NCI-H2171 (cell line): Measurements from ENCODE around the gene BACE2.
"Not testable (repeated sequence)": the region's sequence is repeated elsewhere in the genome, so short reads cannot be mapped to it uniquely, and the experiment has no call there.

Source experiments
- DNase-seq: peaks from one replicate; lab custom pipeline; 2025; lab: John Stamatoyannopoulos, UW

The BACE2 gene

GRCh38 chr21:41215856-41216408, 48.0 kb downstream of the BACE2 start:
- no peak for DNase-seq

GRCh38 chr21:41216486-41216885, 48.5 kb downstream of the BACE2 start:
- DNase-seq: no peak

- no peak for DNase-seq
Measured at GRCh38 chr21:41217671-41218385, 49.9 kb downstream of the BACE2 start.

DNA sequence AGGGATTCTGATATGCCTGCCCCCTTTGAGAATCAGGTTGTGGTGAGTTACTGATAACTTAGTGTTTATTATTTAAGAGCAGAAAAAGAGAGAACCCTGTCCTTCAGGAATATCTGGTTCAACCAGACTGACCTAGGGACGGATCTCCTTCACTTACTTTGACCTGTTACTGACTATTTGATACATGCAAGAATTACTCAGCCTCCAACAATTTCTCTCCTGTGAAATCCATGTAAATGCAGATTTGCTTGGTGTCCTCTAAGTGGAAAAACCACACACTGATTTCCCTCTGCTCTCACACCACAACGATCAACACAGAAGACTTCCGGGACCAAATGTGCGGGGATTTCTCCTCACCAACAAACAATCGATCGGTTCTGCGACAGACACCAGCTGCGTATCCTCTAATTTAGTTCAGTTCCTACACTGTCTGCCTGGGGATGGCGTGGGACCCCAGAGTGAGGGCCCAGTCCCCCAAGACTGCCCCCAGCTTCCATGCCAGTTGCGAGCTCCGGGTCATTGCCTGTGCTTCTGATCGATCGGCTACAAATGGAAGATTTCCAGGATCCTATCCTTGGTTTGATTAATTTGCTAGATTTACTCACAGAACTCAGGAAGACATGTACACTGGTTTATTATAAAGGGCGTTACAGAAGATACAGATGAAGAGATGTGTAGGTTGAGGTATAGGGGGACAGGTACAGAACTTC, 51.7 kb downstream of the BACE2 start:
- no peak for DNase-seq

- DNase-seq: no peak
Measured at GRCh38 chr21:41220208-41220733, 52.3 kb downstream of the BACE2 start.

- DNase-seq: no peak
Measured at GRCh38 chr21:41222247-41223068, 54.5 kb downstream of the BACE2 start.

DNA sequence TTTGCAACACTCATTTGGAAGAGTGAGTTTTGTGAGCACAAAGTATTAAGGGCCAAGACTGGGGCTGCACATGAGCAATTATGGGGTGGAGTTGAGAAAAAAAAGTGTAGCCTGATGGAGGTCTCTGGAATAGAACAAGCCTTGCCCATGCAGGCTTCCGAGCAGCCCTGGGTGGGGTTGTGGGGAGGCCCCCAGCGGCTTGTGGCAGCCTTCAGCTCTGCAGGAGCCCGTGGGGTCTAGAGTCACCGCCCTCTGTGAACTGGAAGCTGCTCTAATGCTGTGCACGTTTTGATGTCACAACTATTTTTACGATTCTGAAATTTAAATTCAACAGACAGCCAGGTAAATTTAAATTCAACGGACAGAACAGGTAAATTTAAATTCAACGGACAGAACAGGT, 58.9 kb downstream of the BACE2 start:
- DNase-seq: no peak

DNA sequence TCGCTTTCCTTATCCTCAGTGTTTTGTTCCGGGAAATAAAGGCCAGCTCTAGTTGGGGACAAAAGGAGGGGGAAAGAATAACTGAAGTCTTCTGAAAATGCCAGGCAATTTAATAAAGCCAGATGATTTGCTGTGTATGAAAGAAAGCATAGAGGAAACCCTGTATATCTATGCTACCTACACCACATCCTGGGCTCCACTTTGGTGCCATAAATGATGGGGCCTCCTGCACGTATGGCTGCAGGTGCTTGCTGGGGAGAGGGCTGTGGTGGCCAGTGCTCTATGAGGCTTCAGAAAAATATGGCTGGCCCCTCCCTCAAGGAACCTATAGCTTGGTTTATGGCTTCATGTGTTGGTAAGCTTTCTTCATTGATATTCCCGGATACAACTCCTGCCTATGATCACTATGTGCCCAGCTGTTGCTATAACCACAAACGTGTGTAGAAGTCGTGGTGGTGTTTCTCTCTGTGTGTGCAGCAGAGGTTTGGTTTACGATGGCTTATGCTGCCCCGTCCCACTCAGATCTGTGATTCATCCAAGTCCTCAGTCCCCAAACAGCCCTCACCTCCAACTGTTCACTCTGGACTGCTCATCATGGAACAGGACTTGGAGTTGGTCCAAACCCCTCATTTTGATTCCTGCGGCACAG, 59.5 kb downstream of the BACE2 start:
- DNase-seq: no peak

DNA sequence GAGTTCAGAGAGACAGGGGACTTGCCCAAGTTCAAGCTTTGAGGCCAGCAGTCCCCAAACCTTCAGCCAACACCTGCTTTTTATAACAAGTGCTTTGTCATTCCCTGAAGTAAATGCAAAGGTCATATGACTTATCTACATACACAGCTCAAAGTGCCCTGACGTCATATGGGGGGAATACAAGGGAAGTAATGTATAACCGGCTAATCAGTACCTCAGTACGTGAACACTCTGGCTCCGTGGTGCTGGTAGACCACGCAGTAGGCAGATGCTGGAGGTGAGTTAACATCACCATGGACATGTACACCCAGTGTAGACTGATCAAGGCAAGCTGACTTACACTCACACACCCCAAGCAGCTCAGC, 60.0 kb downstream of the BACE2 start:
- no peak for DNase-seq

DNA sequence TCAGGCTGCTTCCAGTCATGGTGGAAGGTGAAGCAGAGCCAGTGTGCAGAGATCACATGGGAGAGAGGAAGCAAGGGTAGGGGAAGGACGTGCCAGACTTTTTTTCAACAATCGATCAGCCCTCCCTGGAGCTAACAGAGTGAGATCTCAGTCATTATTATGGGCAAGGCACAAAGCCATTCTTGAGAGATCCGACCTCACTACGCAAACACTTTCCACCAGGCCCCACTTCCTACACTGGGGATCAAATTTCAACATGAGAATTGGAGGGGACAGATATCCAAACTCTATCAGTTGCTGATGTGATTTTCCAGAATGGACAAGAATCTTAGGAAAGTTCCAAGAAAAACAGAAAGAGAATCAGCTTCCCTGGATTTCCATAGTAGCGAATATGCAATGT, 60.5 kb downstream of the BACE2 start:
- DNase-seq: no peak

DNA sequence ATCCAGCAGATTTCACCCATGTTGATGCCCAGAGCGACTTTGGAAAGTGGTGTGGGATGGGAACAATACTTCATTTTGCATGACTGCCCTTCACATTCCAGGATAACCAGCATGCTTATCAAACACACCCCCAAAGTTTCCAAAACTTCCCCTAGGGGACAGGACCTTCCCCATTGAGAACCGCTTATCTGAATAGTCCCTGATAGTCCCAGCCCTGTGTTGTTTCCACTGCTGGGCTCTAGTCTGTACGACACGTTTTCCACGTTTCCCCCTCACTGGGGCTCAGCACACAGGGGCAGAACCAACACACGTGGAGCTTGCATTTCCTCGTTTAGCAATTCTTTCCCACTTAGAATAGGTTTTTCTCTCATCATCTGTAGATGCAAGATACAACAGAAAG, 61.0 kb downstream of the BACE2 start:
- DNase-seq: no peak

GRCh38 chr21:41229509-41230248, 61.7 kb downstream of the BACE2 start:
- DNase-seq: no peak

GRCh38 chr21:41230497-41230896, 62.5 kb downstream of the BACE2 start:
- DNase-seq: no peak

GRCh38 chr21:41231060-41231459, 63.1 kb downstream of the BACE2 start:
- DNase-seq: no peak

DNA sequence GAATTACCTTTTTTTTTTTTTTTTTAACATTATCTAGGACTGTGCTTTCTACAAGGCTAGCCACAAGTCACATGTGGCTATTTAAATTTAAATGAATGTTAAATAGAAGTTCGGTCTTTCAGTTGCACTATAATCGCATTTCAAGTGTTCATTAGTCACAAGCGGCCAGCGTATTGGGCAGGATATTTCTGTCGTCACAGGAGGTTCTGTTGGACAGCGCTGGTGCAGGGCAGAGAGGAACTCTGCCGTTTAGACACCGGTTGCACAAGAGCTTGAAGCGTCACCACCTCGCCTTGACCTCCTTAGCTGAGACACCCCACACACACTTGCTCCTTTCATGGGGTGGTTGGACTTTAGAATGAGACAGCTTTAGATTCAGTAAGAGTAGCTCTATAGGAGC, 64.1 kb downstream of the BACE2 start:
- no peak for DNase-seq

DNA sequence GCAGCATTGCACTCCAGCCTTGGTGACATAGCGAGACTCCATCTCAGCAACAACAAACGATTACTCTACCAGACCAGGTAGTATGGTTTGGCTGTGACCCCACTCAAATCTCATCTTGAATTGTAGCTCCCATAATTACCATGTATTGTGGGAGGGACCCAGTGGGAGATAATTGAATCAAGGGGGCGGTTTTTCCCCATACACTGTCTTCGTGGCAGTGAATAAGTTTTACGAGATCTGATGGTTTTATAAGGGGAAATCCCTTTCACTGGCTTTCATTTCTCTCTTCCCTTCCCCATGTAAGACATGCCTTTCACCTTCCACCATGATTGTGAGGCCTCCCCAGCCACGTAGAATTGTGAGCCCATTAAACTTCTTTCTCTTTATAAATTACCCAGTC, 66.0 kb downstream of the BACE2 start:
- DNase-seq: no peak

DNA sequence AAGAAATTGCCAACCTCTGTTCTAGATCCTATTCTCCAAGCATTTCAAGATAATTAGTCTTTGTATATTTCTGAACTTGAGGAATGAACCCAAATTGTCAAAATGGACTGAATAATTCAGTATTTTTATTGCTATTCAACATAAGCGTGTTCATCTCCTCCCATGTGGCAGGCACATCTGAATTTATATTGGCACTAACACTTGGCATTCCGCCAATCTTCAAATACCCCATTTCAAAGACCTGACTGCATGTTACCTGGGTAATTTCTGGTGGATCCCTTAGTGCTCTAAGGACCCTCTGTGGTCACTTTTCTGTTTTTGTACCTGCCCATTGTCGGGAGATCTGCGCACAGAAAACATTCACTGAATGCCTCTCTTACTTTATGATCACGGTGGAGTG, 66.6 kb downstream of the BACE2 start:
- no peak for DNase-seq

DNA sequence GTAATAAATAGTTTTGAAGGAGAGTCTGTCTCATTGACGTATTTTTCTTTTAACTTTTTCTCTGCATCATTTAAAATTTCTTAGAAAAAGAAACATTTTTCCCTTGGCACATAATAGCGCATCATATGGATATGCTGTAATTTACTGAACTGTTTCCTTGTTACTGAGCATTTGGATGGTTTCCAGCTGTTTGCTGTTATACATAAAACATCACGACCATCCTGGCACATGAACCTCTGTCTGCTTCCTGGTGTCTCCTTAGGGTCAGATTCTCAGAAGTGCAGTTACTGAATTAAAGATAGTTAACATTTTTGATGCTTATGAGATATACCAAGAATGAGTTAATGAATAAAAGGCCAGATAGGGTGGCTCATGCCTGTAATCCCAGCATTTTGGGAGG, 67.2 kb downstream of the BACE2 start:
- no peak for DNase-seq

DNA sequence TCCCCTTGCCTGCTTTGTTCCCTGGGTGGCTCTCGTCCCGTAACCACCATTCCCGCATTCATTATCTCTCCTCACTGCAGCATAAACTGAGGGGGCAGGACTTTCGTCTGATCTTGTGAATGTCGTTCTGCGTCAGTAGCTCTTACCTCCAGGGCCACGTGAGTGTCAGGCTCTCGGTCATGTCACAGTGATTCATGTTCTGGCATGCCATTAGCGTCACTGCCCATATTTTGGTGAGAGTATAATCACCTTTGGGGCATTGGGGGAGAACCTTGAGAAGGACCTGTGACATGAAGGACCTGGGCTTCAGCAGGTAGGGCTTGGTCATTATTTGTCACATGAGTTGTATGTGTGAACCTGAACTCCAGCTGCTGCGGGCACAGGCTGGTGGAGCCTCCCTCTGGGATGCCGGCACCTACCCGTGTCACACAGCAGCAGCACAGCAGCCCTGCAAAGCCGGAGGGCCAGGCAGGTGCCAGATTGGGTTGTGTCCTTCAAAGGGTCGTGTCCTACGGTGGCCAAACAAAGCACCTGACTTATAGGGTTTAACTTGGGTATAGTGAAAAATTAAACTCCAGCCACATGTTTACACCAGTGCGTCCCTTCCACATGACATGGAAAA, 68.5 kb downstream of the BACE2 start:
- DNase-seq: no peak

GRCh38 chr21:41238081-41238796, 70.3 kb downstream of the BACE2 start:
- not testable (repeated sequence) for DNase-seq
